Esophagus muscularis mucosa (tissue), 4 donors: ENCODE data around the gene RNH1.

ENCODE experiments used
- CTCF ChIP-seq, 3 experiments: fragments of 200-600 bp in 2 of 3; fragments of 450-650 bp in 1 of 3; sonication (generic) in 2 of 3; IDR thresholded peaks; one replicate each; pipeline ENCODE4 v1.5.1; 2017 to 2019; ENCODE audit warnings: antibody characterized with exemption in 3 of 3, mild to moderate bottlenecking in 2 of 3, moderate library complexity in 1 of 3
- EP300 ChIP-seq: sonication (generic); formaldehyde crosslinking; IDR thresholded peaks from one replicate; pipeline ENCODE4 v1.6.1; 2017; ENCODE audit warnings: antibody characterized with exemption
- POLR2A ChIP-seq: fragments of 450-650 bp; IDR thresholded peaks from one replicate; pipeline ENCODE4 v1.6.1; 2017; ENCODE audit warnings: antibody characterized with exemption, moderate library complexity, mild to moderate bottlenecking, low read depth
- POLR2AphosphoS5 ChIP-seq, 2 donors: sonication (generic); formaldehyde crosslinking; IDR thresholded peaks; one replicate each; pipeline ENCODE4 v1.6.1; 2017; ENCODE audit warnings: antibody characterized with exemption in 2 of 2

GRCh38 chr11:477052-477715, 29.9 kb downstream of the RNH1 start:
- TF ChIP-seq CTCF (IDR thresholded peaks at IDR 0.05) (no peak), POLR2A (no peak), EP300 (no peak), POLR2AphosphoS5 (IDR thresholded peaks at IDR 0.05) (no peak)
